HG03521 (cell line): ENCODE results near the gene AMN1.

Experiments
- ATAC-seq: cut with Tn5 transposase; IDR thresholded peaks from one replicate; pipeline ENCODE4 v1.9.1; 2021; ENCODE audit warnings: mild to moderate bottlenecking, moderate library complexity; ENCODE audit not compliant: unreplicated experiment

AMN1 gene

GRCh38 chr12:31633464-31633863 is 95.4 kb downstream of the AMN1 start:
- no peak for ATAC-seq

GRCh38 chr12:31631809-31632208 is 97.0 kb downstream of the AMN1 start:
- ATAC-seq: no peak

GRCh38 chr12:31631023-31631724 is 97.6 kb downstream of the AMN1 start:
- ATAC-seq: no peak

GRCh38 chr12:31629756-31630732 is 98.8 kb downstream of the AMN1 start:
- ATAC-seq: no peak

GRCh38 chr12:31627456-31628054 is 101.3 kb downstream of the AMN1 start:
- ATAC-seq: no peak

- ATAC-seq: no peak
Observed at GRCh38 chr12:31626270-31626995, 102.4 kb downstream of the AMN1 start.

GRCh38 chr12:31622038-31622437 is 106.8 kb downstream of the AMN1 start:
- ATAC-seq: no peak
